Endodermal cell (in vitro differentiated cells): ENCODE results near the gene AUTS2. TPM values are rescaled to one million over a fixed set of nuclear protein-coding genes. Genes with fewer than 3 reads are reported as not detected.
A peak's percentile ranks its signal among the peaks of the same experiment; 100 is the strongest.

Experiments used
- DNase-seq: peaks from one replicate; pipeline ENCODE4 v3.0.0-alpha.2; 2017
- H3K27ac ChIP-seq: 2 replicates; pipeline ENCODE4 v1.5.1; 2013; ENCODE audit warnings: mild to moderate bottlenecking, low read depth, low read length, moderate library complexity
- H3K27me3 ChIP-seq: 2 replicates; pipeline ENCODE4 v1.6.1; 2013; ENCODE audit warnings: mild to moderate bottlenecking, low read length, moderate library complexity; ENCODE audit not compliant: insufficient read depth, control insufficient read depth, poor library complexity, severe bottlenecking
- H3K36me3 ChIP-seq: 2 replicates; pipeline ENCODE4 v1.7.0; 2013; ENCODE audit warnings: mild to moderate bottlenecking, low read length, moderate library complexity; ENCODE audit not compliant: control insufficient read depth, insufficient read depth
- H3K4me1 ChIP-seq: one replicate; pipeline ENCODE4 v1.7.0; 2013; ENCODE audit warnings: low read length; ENCODE audit not compliant: control insufficient read depth, insufficient read depth
- H3K4me3 ChIP-seq: 2 replicates; pipeline ENCODE4 v1.5.1; 2013; ENCODE audit warnings: mild to moderate bottlenecking, low read length, moderate library complexity
- H3K9ac ChIP-seq: 2 replicates; pipeline ENCODE4 v1.6.1; 2013; ENCODE audit warnings: mild to moderate bottlenecking, low read length, moderate library complexity; ENCODE audit not compliant: poor library complexity, severe bottlenecking; ENCODE audit errors: extremely low read depth
- H3K9me3 ChIP-seq: 2 replicates; pipeline ENCODE4 v1.6.1; 2013; ENCODE audit warnings: mild to moderate bottlenecking, low read length, moderate library complexity; ENCODE audit not compliant: control insufficient read depth
- H3K27ac Mint-ChIP-seq: 2 replicates; pipeline ENCODE4 v1.8.0; 2020; ENCODE audit warnings: mixed read lengths
- H3K27me3 Mint-ChIP-seq: 2 replicates; pipeline ENCODE4 v1.8.0; 2021; ENCODE audit warnings: mild to moderate bottlenecking, mixed read lengths; ENCODE audit not compliant: insufficient read depth
- H3K36me3 Mint-ChIP-seq: 2 replicates; pipeline ENCODE4 v1.8.0; 2020; ENCODE audit warnings: low read depth, mixed read lengths
- H3K4me1 Mint-ChIP-seq: 2 replicates; pipeline ENCODE4 v1.8.0; 2020; ENCODE audit warnings: mixed read lengths
- H3K4me3 Mint-ChIP-seq: 2 replicates; pipeline ENCODE4 v1.8.0; 2020; ENCODE audit warnings: mild to moderate bottlenecking, moderate library complexity, mixed read lengths
- H3K9me3 Mint-ChIP-seq: 2 replicates; pipeline ENCODE4 v1.8.0; 2020; ENCODE audit warnings: mild to moderate bottlenecking, mixed read lengths
- CTCF ChIP-seq: fragments of 200-600 bp; sonication (generic); conservative IDR thresholded peaks from 2 replicates; pipeline ENCODE4 v1.5.0; 2021; ENCODE audit warnings: antibody characterized with exemption, mild to moderate bottlenecking
- WGBS, 2 experiments: methylation state at CpG; one replicate each; pipeline versions ENCODE4 v1.1.5 to v1.1.7; 2013; ENCODE audit warnings: missing lambda C conversion rate in 2 of 2, mixed read lengths in 1 of 2; ENCODE audit not compliant: insufficient coverage in 1 of 2, insufficient read length in 1 of 2; 5-methylcytosine and 5-hydroxymethylcytosine counted together
- total RNA-seq, 2 donors: library from RNA; stranded (reverse); fragmentation: NEBNext Ultra II Directional in 1 of 2; extraction: Animal tissue kit (Norgen Biotek cat#: 25700) in 1 of 2; gene quantifications; 2 replicates in 1 of 2; 3 replicates in 1 of 2; pipeline ENCODE4 v1.2.1, GENCODE V29; 2021

The AUTS2 gene
- total RNA-seq, 2 donors from 2014 or later: 76.8 to 106 TPM

- Histone ChIP-seq H3K9ac (no peak overlapping the region), H3K4me3 (no peak overlapping the region), H3K4me1 (peaks cover 27% of the 10 kb centered on the region), H3K9me3 (no peaks in the 10 kb centered on the region), H3K36me3 (no peaks in the 10 kb centered on the region), H3K27me3 (no peaks in the 10 kb centered on the region), H3K27ac (no peak overlapping the region)
- TF ChIP-seq CTCF: no peak
- H3K27ac Mint-ChIP-seq: peak overlapping the region; percentile 74
- no peaks in the 10 kb centered on the region for H3K27me3 Mint-ChIP-seq
- DNase-seq: no peak
- H3K9me3 Mint-ChIP-seq: no peaks in the 10 kb centered on the region
- H3K36me3 Mint-ChIP-seq: no peaks in the 10 kb centered on the region
- H3K4me3 Mint-ChIP-seq: no peak overlapping the region
- H3K4me1 Mint-ChIP-seq: peaks cover 61% of the 10 kb centered on the region
- WGBS, 2 experiments: 91 to 92% methylated on average over 2 to 5 of the region's 5 CpGs
Observed at GRCh38 chr7:69640925-69641594, 42.8 kb downstream of the AUTS2 start.

GRCh38 chr7:69643265-69643664, 45.0 kb downstream of the AUTS2 start:
- Mint-ChIP-seq H3K36me3 (no peaks in the 10 kb centered on the region), H3K4me3 (peak overlapping the region; percentile 20), H3K9me3 (no peaks in the 10 kb centered on the region), H3K4me1 (peaks cover 83% of the 10 kb centered on the region), H3K27ac (peak overlapping the region; percentile 93), H3K27me3 (no peaks in the 10 kb centered on the region)
- Histone ChIP-seq H3K27ac (no peak overlapping the region), H3K9ac (no peak overlapping the region), H3K9me3 (no peaks in the 10 kb centered on the region), H3K36me3 (no peaks in the 10 kb centered on the region), H3K4me1 (peaks cover 34% of the 10 kb centered on the region), H3K27me3 (no peaks in the 10 kb centered on the region), H3K4me3 (no peak overlapping the region)
- DNase-seq: no peak
- 67 to 91% methylated on average over 1 to 4 of the region's 4 CpGs for WGBS, 2 experiments
- TF ChIP-seq CTCF: no peak

GRCh38 chr7:69643708-69644445, 45.6 kb downstream of the AUTS2 start:
- peak overlapping the region; percentile 20 for H3K4me3 Mint-ChIP-seq
- no peak for DNase-seq
- peaks cover 35% of the 10 kb centered on the region for H3K4me1 ChIP-seq
- H3K36me3 Mint-ChIP-seq: no peaks in the 10 kb centered on the region
- H3K27me3 Mint-ChIP-seq: no peaks in the 10 kb centered on the region
- WGBS, 2 experiments: 43 to 73% methylated on average over 2 to 3 of the region's 3 CpGs
- peak overlapping the region; percentile 93 for H3K27ac Mint-ChIP-seq
- H3K9me3 ChIP-seq: no peaks in the 10 kb centered on the region
- H3K27me3 ChIP-seq: no peaks in the 10 kb centered on the region
- H3K36me3 ChIP-seq: no peaks in the 10 kb centered on the region
- H3K27ac ChIP-seq: peak overlapping the region; percentile 25
- peaks cover 83% of the 10 kb centered on the region for H3K4me1 Mint-ChIP-seq
- no peak for TF ChIP-seq CTCF
- no peaks in the 10 kb centered on the region for H3K9me3 Mint-ChIP-seq
- no peak overlapping the region for H3K4me3 ChIP-seq
- peak overlapping the region; percentile 16 for H3K9ac ChIP-seq
